ENCODE data around the gene POU5F1.
A peak's percentile ranks its signal among the peaks of the same experiment; 100 is the strongest.

Gene POU5F1

DNA sequence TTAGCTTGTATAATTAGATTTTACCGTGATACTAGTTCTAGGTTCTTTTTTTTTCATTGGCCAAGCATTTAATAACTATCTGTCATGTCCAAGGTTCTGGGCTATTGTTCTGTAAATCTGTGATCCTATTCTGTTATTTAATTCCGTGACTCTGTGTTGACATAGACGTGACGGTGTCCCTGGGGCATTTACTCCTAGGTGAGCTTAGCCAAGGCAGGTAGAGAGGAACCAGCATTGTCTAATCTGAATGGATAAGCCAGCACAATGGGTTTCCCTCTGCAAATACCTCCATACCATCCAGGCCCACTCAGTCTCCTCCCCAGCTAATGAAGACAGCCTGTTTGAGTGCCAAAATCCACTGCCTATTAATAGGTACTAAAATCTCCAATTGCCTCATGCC is 41.4 kb downstream of the POU5F1 start:
- no peak for FAIRE-seq
- no peak for DNase-seq (ENCODE audit: insufficient read length)
- no peak for TF ChIP-seq POLR2A (IDR thresholded peaks at IDR 0.05; ENCODE audit: low read depth, low read length)
- TF ChIP-seq TAF1 (IDR thresholded peaks at IDR 0.05; ENCODE audit: borderline replicate concordance, low read depth, low read length) = no peak
- TF ChIP-seq POLR2AphosphoS5 (IDR thresholded peaks at IDR 0.05; ENCODE audit: low read depth, low read length) = no peak

DNA sequence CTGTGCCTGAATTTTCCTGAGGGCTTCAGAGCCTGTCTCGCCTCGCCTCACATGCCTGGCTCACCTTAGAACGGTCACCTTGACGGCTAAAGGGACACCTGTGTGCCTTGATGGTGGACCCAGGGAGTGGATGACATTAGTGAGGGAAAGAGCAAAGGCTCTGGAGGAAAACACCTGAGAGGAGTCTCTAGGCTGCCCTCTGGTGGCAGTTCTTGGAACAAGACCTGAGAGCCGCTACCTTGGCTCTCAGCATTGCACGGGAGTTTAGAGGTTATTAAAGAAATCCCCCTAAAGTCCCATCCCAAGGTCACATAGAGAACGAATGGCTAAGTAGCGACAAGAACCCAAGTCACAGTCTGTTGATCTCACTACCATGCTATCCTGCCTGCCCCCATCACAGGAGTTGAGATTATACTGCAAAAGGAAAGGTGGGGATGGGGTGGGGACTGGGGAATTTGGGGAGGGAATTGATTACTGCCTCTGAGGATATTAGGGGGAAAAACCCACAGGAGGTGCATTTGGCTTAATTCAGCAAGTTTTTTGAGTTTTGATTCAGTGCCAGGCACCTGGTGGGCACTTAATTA is 42.3 kb downstream of the POU5F1 start:
- no peak for TF ChIP-seq POLR2AphosphoS5 (IDR thresholded peaks at IDR 0.05; ENCODE audit: low read depth, low read length)
- TF ChIP-seq TAF1 (IDR thresholded peaks at IDR 0.05; ENCODE audit: borderline replicate concordance, low read depth, low read length) = no peak
- TF ChIP-seq POLR2A (IDR thresholded peaks at IDR 0.05; ENCODE audit: low read depth, low read length) = no peak
- FAIRE-seq = peak; percentile 75
- peak; percentile 54 for DNase-seq (ENCODE audit: insufficient read length)

DNA sequence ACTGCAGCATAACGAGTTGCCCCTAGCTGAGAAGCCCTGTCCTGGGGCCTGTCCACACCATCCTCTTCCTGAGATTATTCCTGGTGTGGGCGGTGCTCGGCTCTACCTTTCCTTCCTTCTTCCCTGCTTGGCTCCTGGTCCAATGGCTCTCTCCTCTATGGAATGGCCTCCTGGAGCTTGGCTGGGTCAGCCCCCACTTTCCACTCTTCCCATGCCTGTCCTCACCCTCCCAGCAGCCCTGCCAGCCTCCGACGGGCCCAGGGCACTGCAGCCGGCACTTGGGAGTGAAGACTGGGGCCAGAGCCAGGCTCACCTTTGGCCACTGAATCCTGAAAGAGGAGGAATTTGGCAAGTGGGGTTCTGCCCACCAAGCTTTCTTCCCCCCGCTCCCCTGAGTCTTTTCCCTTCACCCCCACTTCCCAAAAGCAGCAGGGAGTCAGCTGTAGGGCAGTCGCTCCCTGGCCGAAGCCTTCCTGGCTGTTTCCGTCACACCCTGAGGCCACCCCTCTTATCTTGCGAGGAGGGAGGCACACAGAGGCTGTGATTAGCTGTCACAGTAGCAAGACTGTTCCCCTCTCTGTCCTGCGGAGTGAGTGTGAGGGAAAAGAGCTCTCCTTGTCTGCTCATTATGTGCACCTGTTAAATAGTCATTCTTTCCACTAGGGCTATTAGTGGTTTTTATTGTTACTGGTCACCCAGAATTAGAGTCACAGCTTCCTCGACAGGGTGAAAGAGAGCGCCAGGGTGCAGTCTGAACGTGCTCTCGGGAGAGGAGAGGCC is 43.9 kb downstream of the POU5F1 start:
- DNase-seq (ENCODE audit: insufficient read length) (no peak), FAIRE-seq (no peak)

DNA sequence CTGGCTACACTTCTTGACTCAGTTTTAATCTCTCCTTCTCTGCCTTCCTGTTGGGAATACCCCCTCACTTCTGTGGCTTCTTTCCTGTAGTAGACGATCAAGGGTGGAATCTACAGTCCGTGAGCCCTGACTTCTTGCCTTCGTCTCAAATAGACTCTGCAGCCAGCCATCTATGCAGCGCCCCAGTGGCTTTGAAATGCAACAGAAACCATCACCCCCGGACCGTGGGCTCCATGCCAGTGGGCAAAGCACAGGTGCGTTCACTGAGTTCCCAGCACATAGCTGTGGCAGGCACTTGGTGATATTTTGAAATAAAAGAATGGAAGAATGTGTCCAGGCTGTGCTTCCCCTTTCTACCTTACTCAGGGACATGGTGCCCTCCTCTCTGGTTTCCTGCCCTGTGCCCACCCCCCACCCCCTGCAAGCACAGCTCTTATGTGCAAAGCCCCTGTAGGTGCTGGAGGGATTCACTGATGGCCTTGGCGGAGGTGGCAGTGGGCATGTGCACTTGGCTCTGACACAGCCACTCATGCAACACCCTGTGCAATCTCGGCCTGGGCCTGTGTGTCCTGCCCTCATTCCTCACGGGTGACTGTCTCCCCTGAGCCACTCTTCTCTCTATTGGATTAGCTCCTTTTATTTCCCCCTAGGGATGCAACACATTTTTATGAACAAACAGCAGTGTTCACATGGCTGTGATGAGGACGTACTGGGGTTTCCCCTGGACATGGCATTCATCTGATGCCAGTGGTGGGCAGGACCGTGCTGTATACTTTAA is 44.7 kb downstream of the POU5F1 start:
- TF ChIP-seq POLR2AphosphoS5 (IDR thresholded peaks at IDR 0.05; ENCODE audit: low read depth, low read length) = no peak
- TF ChIP-seq TAF1 (IDR thresholded peaks at IDR 0.05; ENCODE audit: borderline replicate concordance, low read depth, low read length) = no peak
- DNase-seq (ENCODE audit: insufficient read length) (no peak), FAIRE-seq (no peak)

More for the DNA sequence above, 43.9 kb downstream of the POU5F1 start:
- TF ChIP-seq POLR2A (IDR thresholded peaks at IDR 0.05; ENCODE audit: low read depth, low read length) = no peak
- no peak for TF ChIP-seq TAF1 (IDR thresholded peaks at IDR 0.05; ENCODE audit: borderline replicate concordance, low read depth, low read length)
- no peak for TF ChIP-seq POLR2AphosphoS5 (IDR thresholded peaks at IDR 0.05; ENCODE audit: low read depth, low read length)

DNA sequence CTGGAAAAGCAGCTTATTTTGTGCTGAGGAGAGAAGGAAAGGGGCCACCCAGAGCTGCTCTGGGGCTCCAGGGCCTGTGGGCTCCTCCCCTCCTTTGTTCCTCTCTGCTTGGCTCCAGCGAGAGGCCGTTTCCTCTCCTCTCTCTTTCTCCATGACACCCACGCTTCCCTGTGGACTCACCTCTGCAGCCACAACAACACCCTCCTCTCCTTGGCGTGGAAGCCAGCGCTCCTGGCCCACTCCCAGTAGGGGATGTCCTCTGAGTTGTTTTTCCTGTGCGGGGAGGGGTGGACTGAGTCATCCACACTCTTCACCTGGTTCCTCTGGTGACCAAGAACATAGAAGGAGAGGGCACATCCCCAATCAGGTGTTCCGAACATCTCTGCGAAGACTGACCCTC is 45.3 kb downstream of the POU5F1 start:
- no peak for DNase-seq (ENCODE audit: insufficient read length)
- TF ChIP-seq POLR2AphosphoS5 (IDR thresholded peaks at IDR 0.05; ENCODE audit: low read depth, low read length) (no peak), TAF1 (IDR thresholded peaks at IDR 0.05; ENCODE audit: borderline replicate concordance, low read depth, low read length) (no peak), POLR2A (IDR thresholded peaks at IDR 0.05; ENCODE audit: low read depth, low read length) (no peak)
- no peak for FAIRE-seq

DNA sequence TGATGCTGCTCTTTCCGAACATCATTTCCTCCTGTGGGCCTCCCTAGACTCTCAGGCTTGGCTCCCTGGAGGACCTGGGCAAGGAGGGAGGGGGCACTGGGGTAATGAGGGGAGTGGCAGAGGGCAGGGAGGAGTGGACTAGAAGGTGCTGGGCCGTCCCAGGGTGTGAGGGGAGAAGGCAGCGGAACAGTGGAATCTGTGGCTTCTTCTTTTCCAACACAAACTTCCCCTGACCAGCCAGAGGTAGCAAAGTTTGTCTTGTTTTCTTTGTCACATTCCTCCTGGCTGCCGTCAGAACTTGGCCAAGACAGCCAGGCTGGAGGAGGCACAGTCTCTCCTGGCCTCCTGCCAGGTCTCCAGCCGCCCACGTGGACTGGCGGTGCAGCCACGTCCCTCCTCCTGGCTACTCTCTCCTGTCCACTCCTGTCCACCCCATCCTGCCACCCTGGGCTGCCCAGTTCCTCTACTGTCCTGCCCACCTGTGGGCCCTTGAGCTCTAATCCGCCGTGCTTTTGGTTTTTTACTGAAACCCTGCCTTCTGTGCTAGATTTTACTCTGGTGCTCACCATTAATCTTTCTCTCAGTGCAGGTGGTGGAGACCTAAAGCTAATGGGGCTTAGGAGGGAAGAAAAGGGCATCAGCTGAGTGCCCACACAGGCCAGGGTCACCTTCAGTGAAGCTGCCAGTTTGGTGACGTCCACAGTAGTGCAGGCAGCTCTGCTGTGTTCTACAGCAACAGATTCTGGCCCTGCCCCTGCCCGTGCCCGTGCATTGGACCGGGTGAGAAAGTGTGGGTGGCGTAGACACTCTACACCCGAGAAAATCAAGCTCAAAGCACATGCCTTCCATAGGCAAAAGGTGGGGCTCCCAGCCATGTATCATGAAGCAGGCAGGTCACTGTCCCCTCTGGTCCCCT is 47.4 kb downstream of the POU5F1 start:
- FAIRE-seq = no peak
- no peak for DNase-seq (ENCODE audit: insufficient read length)
- TF ChIP-seq POLR2AphosphoS5 (IDR thresholded peaks at IDR 0.05; ENCODE audit: low read depth, low read length) (no peak), TAF1 (IDR thresholded peaks at IDR 0.05; ENCODE audit: borderline replicate concordance, low read depth, low read length) (no peak), POLR2A (IDR thresholded peaks at IDR 0.05; ENCODE audit: low read depth, low read length) (no peak)

DNA sequence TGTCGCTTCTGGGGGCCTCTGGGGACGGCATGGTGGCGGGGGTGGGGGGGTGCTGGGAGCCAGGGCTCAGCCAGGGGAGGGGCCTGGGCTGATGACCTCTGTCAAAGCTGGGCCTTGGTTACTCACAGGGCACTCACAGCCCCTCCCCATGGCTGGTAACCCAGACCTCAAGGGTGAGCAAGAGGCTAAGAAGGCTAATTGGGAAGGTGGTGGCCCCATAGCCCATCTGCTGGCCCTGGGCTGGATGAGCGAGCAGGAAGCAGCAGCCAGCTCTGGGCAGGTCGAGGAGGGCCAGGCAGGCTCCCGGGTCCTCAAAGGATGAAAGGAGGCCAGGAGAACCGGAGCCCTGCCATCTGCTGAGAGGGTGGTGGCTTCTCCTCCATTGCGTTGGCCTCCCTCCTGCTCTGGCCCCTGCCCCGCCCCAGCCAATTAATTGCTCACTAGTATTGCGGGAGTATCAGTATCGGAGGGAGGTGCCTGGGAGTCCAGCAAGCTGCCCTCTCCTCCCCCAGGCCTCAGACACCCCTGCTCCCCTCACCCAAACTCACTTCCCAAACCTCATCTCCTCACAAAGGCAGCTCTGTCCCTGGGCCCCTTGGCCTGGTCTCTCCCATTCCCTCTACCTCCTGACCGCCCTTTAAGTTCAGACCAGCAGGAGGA is 49.2 kb downstream of the POU5F1 start:
- DNase-seq (ENCODE audit: insufficient read length) (no peak), FAIRE-seq (no peak)
- TF ChIP-seq POLR2AphosphoS5 (IDR thresholded peaks at IDR 0.05; ENCODE audit: low read depth, low read length) (no peak), POLR2A (IDR thresholded peaks at IDR 0.05; ENCODE audit: low read depth, low read length) (no peak), TAF1 (IDR thresholded peaks at IDR 0.05; ENCODE audit: borderline replicate concordance, low read depth, low read length) (no peak)

DNA sequence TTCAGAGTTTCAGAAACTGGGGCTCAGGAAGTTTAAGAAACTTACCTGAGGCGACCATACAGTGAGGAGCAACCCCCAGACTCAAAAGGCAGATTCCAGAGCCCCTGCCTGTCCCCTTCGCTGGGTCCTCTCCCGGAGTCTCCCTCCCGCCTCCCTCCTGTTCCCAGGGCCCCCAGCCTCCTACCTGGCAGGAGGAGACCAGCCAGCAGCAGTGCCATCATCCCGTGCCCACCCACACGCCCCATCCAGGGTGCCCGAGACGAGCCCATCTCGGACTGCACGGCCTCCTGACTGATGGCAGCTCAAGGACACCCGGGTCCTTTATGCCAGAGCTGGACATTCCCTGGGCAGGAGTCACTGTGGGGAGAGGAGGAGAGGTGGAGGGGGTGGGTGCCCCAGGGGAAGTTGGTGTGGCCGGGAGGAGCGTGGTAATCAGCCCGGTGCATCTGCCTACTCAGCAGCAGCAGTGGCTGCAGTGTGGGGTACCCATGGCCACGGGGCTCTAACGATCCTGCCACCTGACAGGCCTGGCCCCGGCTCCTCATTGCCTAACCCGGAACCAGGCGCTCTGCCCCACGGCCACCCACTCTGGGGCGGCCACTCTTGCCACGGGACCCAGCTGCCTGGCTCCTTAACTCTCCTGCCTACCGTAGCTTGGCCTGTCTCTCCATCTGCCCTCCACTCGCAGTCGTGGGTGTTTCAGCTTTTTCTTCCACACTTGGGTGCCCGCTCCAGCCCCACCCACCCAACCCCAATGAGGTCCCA is 50.1 kb downstream of the POU5F1 start, which contains the start of gene CDSN:
Gene CDSN, minus strand, starts transcription at position 296 of the 765 bp plus-strand sequence. Its CDS starts 27 bp downstream, at position 269.
- no peak for DNase-seq (ENCODE audit: insufficient read length)
- TF ChIP-seq POLR2AphosphoS5 (IDR thresholded peaks at IDR 0.05; ENCODE audit: low read depth, low read length) (no peak), TAF1 (IDR thresholded peaks at IDR 0.05; ENCODE audit: borderline replicate concordance, low read depth, low read length) (no peak), POLR2A (IDR thresholded peaks at IDR 0.05; ENCODE audit: low read depth, low read length) (no peak)
- no peak for FAIRE-seq

DNA sequence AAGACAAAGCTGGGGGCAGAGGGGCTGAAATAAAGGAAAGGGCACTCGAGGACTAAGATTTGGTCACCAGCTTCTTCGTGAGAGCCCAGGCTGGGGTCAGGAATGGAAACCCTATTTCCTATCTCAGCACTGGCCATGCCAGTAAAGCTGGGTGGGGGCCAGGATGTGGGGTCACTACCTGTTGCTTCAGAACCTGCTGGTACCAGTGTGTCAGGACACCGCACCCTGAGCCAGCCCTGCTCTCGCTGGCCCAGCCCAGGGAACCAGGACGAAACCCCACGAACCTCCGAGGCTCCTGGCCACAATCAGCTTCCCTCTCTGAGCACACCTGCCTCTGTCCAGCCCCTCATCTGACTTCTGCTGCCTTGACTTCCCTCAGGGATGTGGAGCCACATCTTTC is 52.3 kb downstream of the POU5F1 start:
- DNase-seq (ENCODE audit: insufficient read length) (no peak), FAIRE-seq (no peak)
- TF ChIP-seq POLR2AphosphoS5 (IDR thresholded peaks at IDR 0.05; ENCODE audit: low read depth, low read length) = no peak
- no peak for TF ChIP-seq TAF1 (IDR thresholded peaks at IDR 0.05; ENCODE audit: borderline replicate concordance, low read depth, low read length)
- no peak for TF ChIP-seq POLR2A (IDR thresholded peaks at IDR 0.05; ENCODE audit: low read depth, low read length)
